OCI-LY1 (cell line): ENCODE measurements around the gene CXXC1.

ENCODE experiments used
- H2AFZ ChIP-seq: fragments of 200-600 bp; sonication (generic), shearing (Covaris generic); 2 replicates; pipeline ENCODE4 v1.6.0; 2014; ENCODE audit warnings: antibody characterized with exemption, mild to moderate bottlenecking, low read length
- H3F3A ChIP-seq: fragments of 200-600 bp; sonication (generic), shearing (Covaris generic); 2 replicates; pipeline ENCODE4 v1.6.0; 2014; ENCODE audit warnings: mild to moderate bottlenecking, antibody characterized with exemption, low read length, moderate library complexity; ENCODE audit not compliant: insufficient read depth
- H3K27ac ChIP-seq: fragments of 200-600 bp; sonication (generic); 2 replicates; pipeline ENCODE4 v1.5.1; 2014; ENCODE audit warnings: low read length, mixed run types, mild to moderate bottlenecking, low read depth; ENCODE audit not compliant: poor library complexity, severe bottlenecking
- H3K27me3 ChIP-seq: fragments of 200-600 bp; sonication (generic); 2 replicates; pipeline ENCODE4 v1.6.0; 2014; ENCODE audit warnings: antibody characterized with exemption, mild to moderate bottlenecking, low read length, moderate library complexity; ENCODE audit not compliant: insufficient read depth
- H3K36me3 ChIP-seq: fragments of 200-600 bp; sonication (generic); 2 replicates; pipeline ENCODE4 v1.6.1; 2014; ENCODE audit warnings: mild to moderate bottlenecking, antibody characterized with exemption, low read length, moderate library complexity, mixed read lengths; ENCODE audit not compliant: insufficient read depth
- H3K4me1 ChIP-seq: fragments of 200-600 bp; sonication (generic); 2 replicates; pipeline ENCODE4 v1.5.1; 2014; ENCODE audit warnings: mild to moderate bottlenecking, low read length, moderate library complexity; ENCODE audit not compliant: insufficient read depth, severe bottlenecking
- H3K4me2 ChIP-seq: fragments of 200-600 bp; sonication (generic), shearing (Covaris generic); 2 replicates; pipeline ENCODE4 v1.6.1; 2014; ENCODE audit warnings: low read length
- H3K4me3 ChIP-seq: fragments of 200-600 bp; sonication (generic); 2 replicates; pipeline ENCODE4 v1.5.1; 2014; ENCODE audit warnings: low read length, low read depth, mild to moderate bottlenecking, mixed read lengths; ENCODE audit not compliant: poor library complexity, severe bottlenecking
- H3K79me2 ChIP-seq: fragments of 200-600 bp; shearing (Covaris generic); 2 replicates; pipeline ENCODE4 v1.6.1; 2016; ENCODE audit warnings: mixed run types, low read length, mixed read lengths; ENCODE audit not compliant: insufficient read depth
- H3K9ac ChIP-seq: fragments of 200-600 bp; sonication (generic), shearing (Covaris generic); 2 replicates; pipeline ENCODE4 v1.6.1; 2014; ENCODE audit warnings: mild to moderate bottlenecking, low read length, mixed read lengths
- H3K9me2 ChIP-seq: fragments of 200-600 bp; sonication (generic), shearing (Covaris generic); 2 replicates; pipeline ENCODE4 v1.6.1; 2014; ENCODE audit warnings: low read depth, mild to moderate bottlenecking, low read length, mixed read lengths
- H3K9me3 ChIP-seq: fragments of 200-600 bp; shearing (Covaris generic); 2 replicates; pipeline ENCODE4 v1.6.1; 2014; ENCODE audit warnings: low read length, mixed read lengths
- H4K20me1 ChIP-seq: fragments of 200-600 bp; sonication (generic), shearing (Covaris generic); 2 replicates; pipeline ENCODE4 v1.6.0; 2016; ENCODE audit warnings: mild to moderate bottlenecking, low read length; ENCODE audit not compliant: insufficient read depth
- EZH2 ChIP-seq: fragments of 200-600 bp; sonication (generic), shearing (Covaris generic); IDR thresholded peaks from 2 replicates; pipeline ENCODE4 v1.8.0; 2017; ENCODE audit warnings: borderline replicate concordance, mixed run types, mild to moderate bottlenecking, antibody characterized with exemption, low read length, moderate library complexity, mixed read lengths
- TF ChIP-seq, protein P1 (sequence below): fragments of 200-600 bp; sonication (generic), shearing (Covaris generic); IDR thresholded peaks from 2 replicates; pipeline ENCODE4 v1.5.1; 2017; ENCODE audit warnings: mild to moderate bottlenecking, antibody characterized with exemption, low read length, moderate library complexity, mixed read lengths

CXXC1 gene

DNA sequence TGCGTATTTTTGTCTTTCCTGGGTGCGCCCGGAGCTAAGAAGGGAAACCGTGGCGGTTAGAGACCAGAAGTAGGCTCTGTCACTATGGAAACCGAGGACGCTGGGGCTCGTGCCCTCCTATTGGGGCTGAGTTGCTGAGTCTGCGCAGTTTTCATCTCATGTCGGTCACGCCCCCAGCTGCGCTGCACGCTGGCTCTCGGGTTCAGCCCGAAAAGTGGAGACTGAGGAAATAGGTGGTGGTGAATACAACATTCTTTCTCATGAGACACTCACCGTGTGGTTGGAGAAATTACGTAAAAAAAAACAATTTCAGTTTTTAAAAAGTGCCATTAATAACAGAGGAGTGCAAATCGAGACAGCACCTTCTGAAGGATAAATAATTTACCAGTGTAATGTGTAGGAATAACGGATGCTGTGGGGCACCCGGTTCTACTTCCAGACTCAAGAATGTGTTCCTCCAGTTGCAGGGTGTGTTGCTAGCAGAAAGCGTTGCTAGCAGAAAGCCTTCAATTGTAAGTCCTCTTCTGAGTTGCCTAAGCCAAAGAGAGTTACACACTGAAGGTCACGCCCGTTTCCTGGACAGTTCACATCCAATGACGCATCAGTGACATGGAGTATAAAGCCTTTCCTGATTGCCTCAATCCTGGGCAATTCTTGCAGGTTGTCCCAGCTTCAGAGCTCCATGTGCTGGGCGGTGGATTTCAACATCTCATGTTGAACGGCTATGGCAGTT, 20.4 kb upstream of the CXXC1 start:
- Histone ChIP-seq H3K9ac (peak overlapping the region; percentile 62), H3K27ac (peak overlapping the region; percentile 6), H3K4me3 (peak overlapping the region; percentile 59), H4K20me1 (no peaks in the 10 kb centered on the region), H3K9me3 (peaks cover 5% of the 10 kb centered on the region), H3K4me1 (peaks cover 39% of the 10 kb centered on the region), H3K4me2 (peak overlapping the region; percentile 87), H3K79me2 (no peaks in the 10 kb centered on the region), H3K36me3 (no peaks in the 10 kb centered on the region; the same call in 1 of the 2 replicates), H3K27me3 (no peaks in the 10 kb centered on the region), H3K9me2 (no peaks in the 10 kb centered on the region), H2AFZ (peak overlapping the region; percentile 38; the same call in 1 of the 2 replicates), H3F3A (peaks cover 9% of the 10 kb centered on the region)
- TF ChIP-seq, protein P1, sequence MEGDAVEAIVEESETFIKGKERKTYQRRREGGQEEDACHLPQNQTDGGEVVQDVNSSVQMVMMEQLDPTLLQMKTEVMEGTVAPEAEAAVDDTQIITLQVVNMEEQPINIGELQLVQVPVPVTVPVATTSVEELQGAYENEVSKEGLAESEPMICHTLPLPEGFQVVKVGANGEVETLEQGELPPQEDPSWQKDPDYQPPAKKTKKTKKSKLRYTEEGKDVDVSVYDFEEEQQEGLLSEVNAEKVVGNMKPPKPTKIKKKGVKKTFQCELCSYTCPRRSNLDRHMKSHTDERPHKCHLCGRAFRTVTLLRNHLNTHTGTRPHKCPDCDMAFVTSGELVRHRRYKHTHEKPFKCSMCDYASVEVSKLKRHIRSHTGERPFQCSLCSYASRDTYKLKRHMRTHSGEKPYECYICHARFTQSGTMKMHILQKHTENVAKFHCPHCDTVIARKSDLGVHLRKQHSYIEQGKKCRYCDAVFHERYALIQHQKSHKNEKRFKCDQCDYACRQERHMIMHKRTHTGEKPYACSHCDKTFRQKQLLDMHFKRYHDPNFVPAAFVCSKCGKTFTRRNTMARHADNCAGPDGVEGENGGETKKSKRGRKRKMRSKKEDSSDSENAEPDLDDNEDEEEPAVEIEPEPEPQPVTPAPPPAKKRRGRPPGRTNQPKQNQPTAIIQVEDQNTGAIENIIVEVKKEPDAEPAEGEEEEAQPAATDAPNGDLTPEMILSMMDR, result no peak
- no peak for TF ChIP-seq EZH2

DNA sequence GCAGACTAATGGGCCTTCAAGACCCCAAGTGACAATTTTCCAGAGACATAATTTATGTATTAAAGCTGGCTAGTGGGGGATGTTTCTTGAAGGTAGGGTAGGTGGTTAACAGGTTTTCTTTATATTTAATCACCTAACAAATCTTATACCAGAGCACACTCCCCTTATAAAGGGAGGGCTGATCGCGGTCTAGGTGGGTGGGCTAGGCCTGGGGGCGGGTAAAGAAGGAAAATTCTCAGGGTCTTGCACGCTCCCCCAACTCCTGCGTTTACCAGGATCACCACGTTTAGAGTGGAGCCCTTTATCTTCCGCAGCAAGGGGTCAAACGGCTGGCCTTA, 19.9 kb upstream of the CXXC1 start:
- TF ChIP-seq, protein P1, result no peak
- no peak for TF ChIP-seq EZH2
- no peaks in the 10 kb centered on the region for H3K9me2 ChIP-seq

DNA sequence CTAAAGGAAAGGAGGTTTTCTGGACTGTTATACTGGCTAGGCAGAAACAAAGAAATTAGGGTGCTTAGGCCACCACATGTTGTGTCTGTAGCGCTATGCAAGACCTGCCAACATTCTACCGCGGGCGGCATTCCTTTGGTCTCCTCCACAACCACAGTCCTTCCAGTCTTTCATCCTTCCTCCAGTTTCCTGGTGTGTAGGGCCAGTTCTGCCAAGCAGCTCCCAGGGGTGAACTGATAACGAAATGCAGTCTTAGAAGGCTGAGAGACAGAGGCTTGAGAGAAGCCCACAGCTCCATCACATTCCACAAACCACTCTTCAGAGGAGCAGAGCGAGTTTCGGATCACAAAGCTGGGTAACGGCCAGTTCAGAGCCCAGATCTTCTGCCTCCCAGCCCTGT, 19.5 kb upstream of the CXXC1 start:
- Histone ChIP-seq H3K9me2 (no peaks in the 10 kb centered on the region), H3K36me3 (no peaks in the 10 kb centered on the region; the same call in 1 of the 2 replicates), H3K27ac (no peak overlapping the region), H4K20me1 (no peaks in the 10 kb centered on the region), H2AFZ (no peak overlapping the region), H3K79me2 (no peaks in the 10 kb centered on the region), H3K9me3 (peaks cover 5% of the 10 kb centered on the region), H3K27me3 (no peaks in the 10 kb centered on the region), H3K4me3 (peak overlapping the region; percentile 59), H3F3A (peaks cover under 1% of the 10 kb centered on the region), H3K4me2 (peak overlapping the region; percentile 87), H3K9ac (no peak overlapping the region; the same call in 1 of the 2 replicates), H3K4me1 (peaks cover 30% of the 10 kb centered on the region)
- TF ChIP-seq, protein P1, result no peak
- TF ChIP-seq EZH2, result no peak

More for the DNA sequence above, 19.9 kb upstream of the CXXC1 start:
- Histone ChIP-seq H3F3A (peaks cover 5% of the 10 kb centered on the region), H3K36me3 (no peaks in the 10 kb centered on the region; the same call in 1 of the 2 replicates), H3K27me3 (no peaks in the 10 kb centered on the region), H4K20me1 (no peaks in the 10 kb centered on the region), H3K27ac (no peak overlapping the region), H3K79me2 (no peaks in the 10 kb centered on the region), H3K9me3 (peaks cover 5% of the 10 kb centered on the region), H2AFZ (peak overlapping the region; percentile 38), H3K4me2 (peak overlapping the region; percentile 87), H3K4me3 (peak overlapping the region; percentile 59), H3K9ac (peak overlapping the region; percentile 62), H3K4me1 (peaks cover 34% of the 10 kb centered on the region)
